Thyroid gland (tissue), 4 donors: Measurements from ENCODE around the gene OMP.

Experiments used
- CTCF ChIP-seq, 6 experiments: fragments of 200-600 bp in 3 of 6; fragments of 450-650 bp in 3 of 6; sonication (generic) in 3 of 6; IDR thresholded peaks; one replicate each; pipeline ENCODE4 v1.5.1; 2016 to 2019; ENCODE audit warnings: antibody characterized with exemption in 6 of 6, mild to moderate bottlenecking in 2 of 6, inconsistent platforms in 1 of 6, moderate library complexity in 1 of 6
- POLR2A ChIP-seq, 2 donors: fragments of 450-650 bp; IDR thresholded peaks; one replicate each; pipeline ENCODE4 v1.6.1; 2017; ENCODE audit warnings: antibody characterized with exemption in 2 of 2, mild to moderate bottlenecking in 2 of 2, moderate library complexity in 1 of 2

- TF ChIP-seq CTCF (IDR thresholded peaks at IDR 0.05), result no peak
- TF ChIP-seq POLR2A (IDR thresholded peaks at IDR 0.05), result no peak
These were observed 29.8 kb upstream of the OMP start for GRCh38 chr11:77072851-77073327.
